K562 (cell line): ENCODE measurements around the gene SLC9A2.

ENCODE experiments used
- NCOR1 ChIP-seq: fragments of 450-650 bp; IDR thresholded peaks from 2 replicates; pipeline ENCODE4 v1.6.1; 2016; ENCODE audit warnings: mild to moderate bottlenecking, moderate library complexity
- ZNF644 ChIP-seq: fragments of 200-800 bp; sonication (Bioruptor generic); IDR thresholded peaks from 2 replicates; pipeline ENCODE4 v1.6.1; 2016; ENCODE audit warnings: low read depth, missing genetic modification characterization, missing compliant biosample characterization
- TF ChIP-seq, protein P1 (sequence below), 3 experiments: IDR thresholded peaks in 2 of 3; conservative IDR thresholded peaks in 1 of 3; 2 replicates each; pipeline ENCODE4 v1.5.1; 2011 to 2012; ENCODE audit warnings: low read length in 3 of 3, mild to moderate bottlenecking in 3 of 3, control low read depth in 2 of 3, improper control_type of control experiment in 1 of 3, inconsistent platforms in 1 of 3, low read depth in 1 of 3, mixed read lengths in 1 of 3, moderate library complexity in 1 of 3; ENCODE audit not compliant: insufficient read depth in 2 of 3

DNA sequence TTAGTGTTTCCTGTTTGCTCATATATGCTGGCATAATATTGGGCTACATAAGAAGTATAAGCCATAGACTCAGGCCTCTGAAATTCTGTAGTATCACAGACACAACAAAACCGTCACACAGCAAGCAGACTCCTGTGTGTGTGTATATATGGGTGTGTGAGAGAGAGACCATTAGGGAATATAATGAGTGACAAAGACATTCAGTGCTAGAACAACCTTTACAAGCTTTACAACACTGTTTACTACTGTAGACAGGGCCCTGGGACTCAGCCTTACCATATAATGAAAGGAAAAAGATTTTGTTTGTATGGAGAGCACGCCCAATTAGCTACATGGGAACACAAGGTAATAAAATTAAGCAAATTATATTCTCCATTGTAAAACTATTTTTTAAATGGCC, 77.1 kb downstream of the SLC9A2 start:
- TF ChIP-seq, protein P1, sequence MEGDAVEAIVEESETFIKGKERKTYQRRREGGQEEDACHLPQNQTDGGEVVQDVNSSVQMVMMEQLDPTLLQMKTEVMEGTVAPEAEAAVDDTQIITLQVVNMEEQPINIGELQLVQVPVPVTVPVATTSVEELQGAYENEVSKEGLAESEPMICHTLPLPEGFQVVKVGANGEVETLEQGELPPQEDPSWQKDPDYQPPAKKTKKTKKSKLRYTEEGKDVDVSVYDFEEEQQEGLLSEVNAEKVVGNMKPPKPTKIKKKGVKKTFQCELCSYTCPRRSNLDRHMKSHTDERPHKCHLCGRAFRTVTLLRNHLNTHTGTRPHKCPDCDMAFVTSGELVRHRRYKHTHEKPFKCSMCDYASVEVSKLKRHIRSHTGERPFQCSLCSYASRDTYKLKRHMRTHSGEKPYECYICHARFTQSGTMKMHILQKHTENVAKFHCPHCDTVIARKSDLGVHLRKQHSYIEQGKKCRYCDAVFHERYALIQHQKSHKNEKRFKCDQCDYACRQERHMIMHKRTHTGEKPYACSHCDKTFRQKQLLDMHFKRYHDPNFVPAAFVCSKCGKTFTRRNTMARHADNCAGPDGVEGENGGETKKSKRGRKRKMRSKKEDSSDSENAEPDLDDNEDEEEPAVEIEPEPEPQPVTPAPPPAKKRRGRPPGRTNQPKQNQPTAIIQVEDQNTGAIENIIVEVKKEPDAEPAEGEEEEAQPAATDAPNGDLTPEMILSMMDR (IDR thresholded peaks at IDR 0.05 in 2 of 3, conservative IDR thresholded peaks at IDR 0.05 in 1 of 3; ENCODE audit: insufficient read depth in 2 of 3, low read depth in 1 of 3, low read length in 3 of 3): no peak
- TF ChIP-seq NCOR1 (no peak), ZNF644 (tag) (no peak)
